CD4-positive, CD25-positive, alpha-beta regulatory T cell (primary cell): ENCODE data around the gene RALBP1. TPM values are rescaled to one million over a fixed set of nuclear protein-coding genes. Genes with fewer than 3 reads are reported as not detected.

Source experiments
- ATAC-seq, 2 donors: fragments of 150-1000 bp; cut with Tn5 transposase; one replicate each; pipeline ENCODE4 v1.10.0; 2021; ENCODE audit warnings: low read depth in 2 of 2, moderate number of reproducible peaks in 2 of 2, moderate library complexity in 1 of 2
- DNase-seq, 3 donors: peaks; one replicate each; pipeline versions ENCODE4 v3.0.0 to v3.0.0-alpha.2; 2012 to 2022; ENCODE audit warnings: mixed read lengths in 1 of 3
- H3K27ac ChIP-seq: one replicate; pipeline ENCODE4 v1.7.0; 2013; ENCODE audit warnings: mild to moderate bottlenecking, low read length; ENCODE audit not compliant: insufficient read depth, poor library complexity, severe bottlenecking
- H3K27me3 ChIP-seq: one replicate; pipeline ENCODE4 v1.7.0; 2013; ENCODE audit warnings: low read length; ENCODE audit not compliant: control insufficient read depth, insufficient read depth
- H3K36me3 ChIP-seq: one replicate; pipeline ENCODE4 v1.7.0; 2013; ENCODE audit warnings: mild to moderate bottlenecking, low read length, moderate library complexity; ENCODE audit not compliant: control insufficient read depth, insufficient read depth
- H3K4me1 ChIP-seq: 2 replicates; pipeline ENCODE4 v1.7.0; 2013; ENCODE audit warnings: mild to moderate bottlenecking, low read length; ENCODE audit not compliant: insufficient read depth, control insufficient read depth, poor library complexity, severe bottlenecking
- H3K4me3 ChIP-seq: one replicate; pipeline ENCODE4 v1.7.0; 2013; ENCODE audit warnings: low read depth, mild to moderate bottlenecking, low read length, moderate library complexity
- H3K9me3 ChIP-seq, 2 experiments: 1 replicate in 1 of 2; 2 replicates in 1 of 2; pipeline ENCODE4 v1.7.0; 2013; ENCODE audit warnings: low read length in 2 of 2, mild to moderate bottlenecking in 1 of 2, moderate library complexity in 1 of 2; ENCODE audit not compliant: control insufficient read depth in 2 of 2
- H3K27ac Mint-ChIP-seq, 3 donors: one replicate each; pipeline ENCODE4 v1.8.0; 2020 to 2022; ENCODE audit warnings: mild to moderate bottlenecking in 3 of 3, mixed read lengths in 3 of 3, moderate library complexity in 2 of 3
- H3K27me3 Mint-ChIP-seq: one replicate; pipeline ENCODE4 v1.8.0; 2022; ENCODE audit warnings: mild to moderate bottlenecking, mixed read lengths
- H3K36me3 Mint-ChIP-seq: one replicate; pipeline ENCODE4 v1.8.0; 2020; ENCODE audit warnings: mixed read lengths
- H3K4me1 Mint-ChIP-seq, 4 donors: one replicate each; pipeline ENCODE4 v1.8.0; 2020 to 2022; ENCODE audit warnings: mixed read lengths in 4 of 4, mild to moderate bottlenecking in 1 of 4
- H3K4me3 Mint-ChIP-seq, 4 donors: one replicate each; pipeline ENCODE4 v1.8.0; 2020 to 2022; ENCODE audit warnings: mild to moderate bottlenecking in 4 of 4, mixed read lengths in 4 of 4, moderate library complexity in 3 of 4
- H3K9me3 Mint-ChIP-seq, 7 donors: one replicate each; pipeline ENCODE4 v1.8.0; 2020 to 2022; ENCODE audit warnings: mixed read lengths in 7 of 7, mild to moderate bottlenecking in 3 of 7, moderate library complexity in 2 of 7
- polyA plus RNA-seq, 4 donors: library from polyadenylated mRNA; unstranded; fragments of 300-500 nt; fragmentation: Illumina TruSeq; gene quantifications; one replicate each; pipeline ENCODE4 v1.2.3, GENCODE V29; 2021
- total RNA-seq: library from RNA; stranded (reverse); gene quantifications from one replicate; pipeline ENCODE4 v1.2.3, GENCODE V29; 2022

RALBP1 gene
- total and polyA plus RNA-seq, 5 donors from 2014 or later = 27.0 to 42.3 (median 38.4) TPM

DNA sequence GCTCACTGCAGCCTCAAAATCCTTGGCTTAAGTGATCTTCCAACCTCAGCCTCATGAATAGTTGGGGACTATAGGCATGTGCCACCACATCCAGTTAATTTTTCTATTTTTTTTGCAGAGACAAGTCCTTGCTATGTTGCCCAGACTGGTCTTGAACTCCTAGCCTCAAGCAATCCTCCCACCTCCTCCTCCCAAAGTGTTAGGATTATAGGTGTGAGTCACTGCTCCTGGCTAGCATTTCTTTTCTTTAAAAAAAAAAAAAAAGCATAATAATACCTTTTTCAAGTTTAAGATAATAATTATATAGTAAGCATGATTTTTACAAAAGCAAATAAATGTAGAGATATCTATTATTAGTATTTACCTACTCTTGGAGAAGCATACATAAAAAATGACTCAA, 103.0 kb downstream of the RALBP1 start:
- H3K4me3 Mint-ChIP-seq = no peak overlapping the region

DNA sequence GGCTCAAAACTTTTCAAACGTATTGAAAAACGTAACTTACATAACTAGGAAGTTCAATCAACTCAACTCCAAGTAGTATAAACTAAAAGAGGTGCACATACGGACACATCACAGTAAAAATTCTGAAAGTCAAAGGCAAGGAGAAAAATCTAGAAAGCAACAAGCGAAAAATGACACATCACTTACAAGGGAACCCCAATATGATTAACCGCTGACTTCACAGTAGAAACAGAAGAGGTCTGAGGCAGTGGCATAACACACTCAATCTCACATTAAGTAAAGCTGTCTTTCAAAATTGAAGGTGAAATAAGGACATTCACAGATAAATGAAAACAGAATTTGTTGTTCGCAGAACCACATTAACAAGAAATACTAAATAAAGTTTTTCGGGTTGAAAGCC, 106.4 kb downstream of the RALBP1 start:
- H3K27ac Mint-ChIP-seq = no peak overlapping the region
- H3K4me1 Mint-ChIP-seq = peaks cover 0 to 21% (median 0%) of the 10 kb centered on the region in 4 donors
- no peak overlapping the region for H3K4me3 Mint-ChIP-seq
- H3K9me3 Mint-ChIP-seq = peaks cover 0 to 6% (median 1%) of the 10 kb centered on the region in 7 donors
- Histone ChIP-seq H3K27ac (no peak overlapping the region), H3K9me3 (no peaks in the 10 kb centered on the region), H3K36me3 (peaks cover 55% of the 10 kb centered on the region), H3K27me3 (no peaks in the 10 kb centered on the region), H3K4me1 (no peaks in the 10 kb centered on the region), H3K4me3 (no peak overlapping the region)
- peaks cover 58% of the 10 kb centered on the region for H3K36me3 Mint-ChIP-seq
- no peaks in the 10 kb centered on the region for H3K27me3 Mint-ChIP-seq
- DNase-seq = no peak
- ATAC-seq = no peak

More for the DNA sequence above, 103.0 kb downstream of the RALBP1 start:
- peaks cover 0 to 6% (median 0%) of the 10 kb centered on the region in 7 donors for H3K9me3 Mint-ChIP-seq
- H3K36me3 ChIP-seq = peaks cover 60% of the 10 kb centered on the region
- no peaks in the 10 kb centered on the region for H3K27me3 ChIP-seq
- peaks cover 0 to 9% (median under 1%) of the 10 kb centered on the region in 4 donors for H3K4me1 Mint-ChIP-seq
- H3K4me3 ChIP-seq = no peak overlapping the region
- H3K27ac Mint-ChIP-seq = no peak overlapping the region
- no peak for ATAC-seq
- H3K36me3 Mint-ChIP-seq = peaks cover 45% of the 10 kb centered on the region
- no peak overlapping the region for H3K27ac ChIP-seq
- H3K9me3 ChIP-seq = no peaks in the 10 kb centered on the region
- H3K27me3 Mint-ChIP-seq = no peaks in the 10 kb centered on the region
- H3K4me1 ChIP-seq = no peaks in the 10 kb centered on the region
- DNase-seq = no peak

GRCh38 chr18:9586814-9587213, 111.5 kb downstream of the RALBP1 start:
- H3K27ac Mint-ChIP-seq = no peak overlapping the region
- H3K36me3 Mint-ChIP-seq = peaks cover 62% of the 10 kb centered on the region
- no peaks in the 10 kb centered on the region for H3K27me3 Mint-ChIP-seq

More at GRCh38 chr18:9586814-9587213, 111.5 kb downstream of the RALBP1 start:
- Histone ChIP-seq H3K27me3 (no peaks in the 10 kb centered on the region), H3K4me1 (no peaks in the 10 kb centered on the region), H3K4me3 (no peak overlapping the region), H3K27ac (no peak overlapping the region), H3K9me3 (no peaks in the 10 kb centered on the region), H3K36me3 (peaks cover 54% of the 10 kb centered on the region)
- Mint-ChIP-seq H3K4me3 (no peak overlapping the region), H3K9me3 (peaks cover 0 to 6% (median 1%) of the 10 kb centered on the region in 7 donors), H3K4me1 (peaks cover 0 to 19% (median 3%) of the 10 kb centered on the region in 4 donors)
- ATAC-seq (no peak), DNase-seq (no peak)

Other genes with a start within 250 kb of the RALBP1 start
- 2.5 TPM for gene TWSG1, start 140.7 kb upstream of the RALBP1 start, total RNA-seq
- 1 to 10 TPM; 1.9 to 2.6 (median 2.3) TPM for gene TWSG1, start 140.7 kb upstream of the RALBP1 start, polyA plus RNA-seq
- 59.7 TPM for gene PPP4R1, start 139.0 kb downstream of the RALBP1 start, total RNA-seq
- gene PPP4R1, start 139.0 kb downstream of the RALBP1 start, polyA plus RNA-seq = 10 to 100 TPM in 3 of 4 donors, 1 to 10 TPM in 1; 8.9 to 21.6 (median 14.0) TPM
- gene RAB31, start 232.8 kb downstream of the RALBP1 start, total RNA-seq = 5.8 TPM
- 1 to 10 TPM in 2 of 4 donors, under 1 TPM in 2; 0.78 to 2.4 (median 1.1) TPM for gene RAB31, start 232.8 kb downstream of the RALBP1 start, polyA plus RNA-seq